Hematopoietic multipotent progenitor cell treated with erythropoietin and hydrocortisone succinate and interleukin-3 and kit ligand, for 6 days (in vitro differentiated cells): ENCODE data around the gene SEL1L.
"Not testable (repeated sequence)": the region's sequence is repeated elsewhere in the genome, so short reads cannot be mapped to it uniquely, and the experiment has no call there.

Source experiments
- DNase-seq: peaks from one replicate; pipeline ENCODE4 v3.0.0-alpha.2; 2015

Gene SEL1L

GRCh38 chr14:81523616-81524015 is 10.0 kb downstream of the SEL1L start:
- no peak for DNase-seq

- no peak for DNase-seq
These were observed 10.6 kb downstream of the SEL1L start for GRCh38 chr14:81523016-81523415.

GRCh38 chr14:81521356-81521755 is 12.3 kb downstream of the SEL1L start:
- DNase-seq = no peak

GRCh38 chr14:81519200-81520011 is 14.2 kb downstream of the SEL1L start:
- DNase-seq = peak; percentile 79

- no peak for DNase-seq
These were observed 15.8 kb downstream of the SEL1L start for GRCh38 chr14:81517798-81518398.

- no peak for DNase-seq
These were observed 16.5 kb downstream of the SEL1L start for GRCh38 chr14:81516986-81517797.

GRCh38 chr14:81515927-81516326 is 17.7 kb downstream of the SEL1L start:
- DNase-seq = not testable (repeated sequence)

GRCh38 chr14:81512826-81513225 is 20.8 kb downstream of the SEL1L start:
- DNase-seq = not testable (repeated sequence)

GRCh38 chr14:81511111-81511904 is 22.3 kb downstream of the SEL1L start:
- no peak for DNase-seq

GRCh38 chr14:81509838-81510452 is 23.7 kb downstream of the SEL1L start:
- DNase-seq = no peak

GRCh38 chr14:81509321-81509720 is 24.3 kb downstream of the SEL1L start:
- no peak for DNase-seq

- DNase-seq = no peak
These were observed 27.2 kb downstream of the SEL1L start for GRCh38 chr14:81506487-81506886.

- DNase-seq = no peak
These were observed 28.8 kb downstream of the SEL1L start for GRCh38 chr14:81504864-81505263.

GRCh38 chr14:81485781-81486180 is 47.9 kb downstream of the SEL1L start:
- no peak for DNase-seq

GRCh38 chr14:81485372-81485771 is 48.3 kb downstream of the SEL1L start:
- no peak for DNase-seq

- no peak for DNase-seq
These were observed 49.5 kb downstream of the SEL1L start for GRCh38 chr14:81484120-81484519.

- DNase-seq = peak; percentile 19
These were observed 52.9 kb downstream of the SEL1L start for GRCh38 chr14:81480741-81481140.

GRCh38 chr14:81478446-81478845 is 55.2 kb downstream of the SEL1L start:
- no peak for DNase-seq

GRCh38 chr14:81476816-81477215 is 56.8 kb downstream of the SEL1L start:
- DNase-seq = no peak

- DNase-seq = no peak
These were observed 58.8 kb downstream of the SEL1L start for GRCh38 chr14:81474685-81475324.

- no peak for DNase-seq
These were observed 59.5 kb downstream of the SEL1L start for GRCh38 chr14:81474148-81474492.
